H1 (cell line): Measurements from ENCODE around the gene KRT17. TPM values are rescaled to one million over a fixed set of nuclear protein-coding genes. Genes with fewer than 3 reads are reported as not detected.
A peak's percentile ranks its signal among the peaks of the same experiment; 100 is the strongest.

Experiments used
- CTCF ChIA-PET: fragments of 300-600 bp; sonication (Branson Sonifier 250); formaldehyde crosslinking; loops from one replicate; lab custom pipeline; 2021; ENCODE audit not compliant: partially characterized antibody; lab: Charles Lee
- POLR2A ChIA-PET: fragments of 300-600 bp; sonication (Branson Sonifier 250); formaldehyde crosslinking; loops from one replicate; lab custom pipeline; 2021; ENCODE audit warnings: inconsistent platforms; ENCODE audit not compliant: partially characterized antibody; lab: Charles Lee
- DNase-seq, 2 experiments: peaks; one replicate each; pipeline versions ENCODE4 v3.0.0 to v3.0.0-alpha.2; 2010 to 2022; ENCODE audit warnings: low spot score in 2 of 2, low read depth in 1 of 2, mixed read lengths in 1 of 2
- FAIRE-seq: peaks from 2 replicates; lab custom pipeline; 2011; peaks lifted over from hg19 to GRCh38; lab: Jason Lieb, UNC
- H2AFZ ChIP-seq: 2 replicates; pipeline ENCODE4 v1.8.1; 2012; ENCODE audit warnings: low read length, inconsistent platforms
- H2AK5ac ChIP-seq: 2 replicates; pipeline ENCODE4 v1.6.1; 2013; ENCODE audit warnings: low read depth, low read length
- H2BK120ac ChIP-seq: replicated peaks from 2 replicates; pipeline ENCODE3; 2013; ENCODE audit warnings: low read depth, low read length, inconsistent platforms
- H2BK12ac ChIP-seq: 2 replicates; pipeline ENCODE4 v1.6.1; 2013; ENCODE audit warnings: low read depth, low read length
- H2BK15ac ChIP-seq: 2 replicates; pipeline ENCODE4 v1.6.1; 2013; ENCODE audit warnings: low read length
- H2BK20ac ChIP-seq: 2 replicates; pipeline ENCODE4 v1.6.1; 2013; ENCODE audit warnings: low read length
- H2BK5ac ChIP-seq: 2 replicates; pipeline ENCODE4 v1.6.1; 2013; ENCODE audit warnings: low read depth, low read length
- H3K14ac ChIP-seq: 2 replicates; pipeline ENCODE4 v1.6.1; 2013; ENCODE audit warnings: inconsistent platforms; ENCODE audit not compliant: insufficient read length
- H3K18ac ChIP-seq: 2 replicates; pipeline ENCODE4 v1.6.1; 2013; ENCODE audit warnings: low read length; ENCODE audit errors: extremely low read depth
- H3K23ac ChIP-seq: 2 replicates; pipeline ENCODE4 v1.6.1; 2013; ENCODE audit warnings: inconsistent platforms; ENCODE audit not compliant: insufficient read length
- H3K23me2 ChIP-seq: 2 replicates; pipeline ENCODE4 v1.6.1; 2013; ENCODE audit warnings: low read depth, low read length
- H3K27ac ChIP-seq: 2 replicates; pipeline ENCODE4 v1.6.1; 2011; ENCODE audit warnings: low read depth, low read length, inconsistent platforms
- H3K27me3 ChIP-seq, 4 experiments: replicated peaks in 1 of 4; 1 replicate in 1 of 4; 2 replicates in 3 of 4; pipeline versions ENCODE4 v1.6.1 to v1.8.1; 2011 to 2013; ENCODE audit warnings: low read length in 3 of 4, mild to moderate bottlenecking in 3 of 4, inconsistent platforms in 2 of 4, mixed read lengths in 2 of 4, moderate library complexity in 1 of 4; ENCODE audit not compliant: control insufficient read depth in 3 of 4, insufficient read depth in 3 of 4; ENCODE audit errors: extremely low read depth in 1 of 4
- H3K36me3 ChIP-seq, 4 experiments: 2 replicates each; pipeline versions ENCODE4 v1.6.1 to v1.8.1; 2011 to 2013; ENCODE audit warnings: mild to moderate bottlenecking in 4 of 4, low read length in 3 of 4, moderate library complexity in 2 of 4, control low read depth in 1 of 4, inconsistent platforms in 1 of 4; ENCODE audit not compliant: insufficient read depth in 4 of 4, control insufficient read depth in 2 of 4
- H3K4ac ChIP-seq: replicated peaks from 2 replicates; pipeline ENCODE3; 2013; ENCODE audit warnings: low read length, low read depth, mixed read lengths, inconsistent platforms; ENCODE audit not compliant: insufficient read length
- H3K4me1 ChIP-seq, 4 experiments: replicated peaks in 1 of 4; 1 replicate in 1 of 4; 2 replicates in 3 of 4; pipeline versions ENCODE4 v1.6.1 to v1.8.1; 2011 to 2013; ENCODE audit warnings: low read length in 3 of 4, inconsistent platforms in 2 of 4, mixed read lengths in 1 of 4; ENCODE audit not compliant: insufficient read depth in 4 of 4, control insufficient read depth in 3 of 4
- H3K4me2 ChIP-seq, 2 experiments: 2 replicates each; pipeline versions ENCODE4 v1.6.1 to v1.8.1; 2011 to 2013; ENCODE audit warnings: low read depth in 2 of 2, low read length in 2 of 2, control low read depth in 1 of 2, inconsistent platforms in 1 of 2, mild to moderate bottlenecking in 1 of 2; ENCODE audit not compliant: insufficient read depth in 1 of 2
- H3K4me3 ChIP-seq, 4 experiments: fragments of 200-600, 300-600 bp in 1 of 4; sonication (generic), shearing (Covaris generic), sonication (Bioruptor Twin) in 1 of 4; 2 replicates each; pipeline versions ENCODE4 v1.5.1 to v1.8.1; 2011 to 2016; ENCODE audit warnings: low read length in 4 of 4, low read depth in 3 of 4, control low read depth in 2 of 4, inconsistent platforms in 2 of 4, mild to moderate bottlenecking in 2 of 4, mixed read lengths in 1 of 4, moderate library complexity in 1 of 4; ENCODE audit not compliant: insufficient read depth in 2 of 4; ENCODE audit errors: extremely low read depth in 1 of 4
- H3K56ac ChIP-seq: replicated peaks from 2 replicates; pipeline ENCODE3; 2013; ENCODE audit warnings: low read depth, mild to moderate bottlenecking, mixed read lengths, low read length, inconsistent platforms; ENCODE audit not compliant: insufficient read length
- H3K79me1 ChIP-seq: 2 replicates; pipeline ENCODE4 v1.6.1; 2013; ENCODE audit warnings: low read depth, low read length, control low read depth
- H3K79me2 ChIP-seq, 2 experiments: 2 replicates each; pipeline versions ENCODE4 v1.6.1 to v1.8.1; 2012 to 2013; ENCODE audit warnings: low read length in 2 of 2, mild to moderate bottlenecking in 2 of 2, inconsistent platforms in 1 of 2; ENCODE audit not compliant: insufficient read depth in 2 of 2, control insufficient read depth in 1 of 2
- H3K9ac ChIP-seq, 4 experiments: replicated peaks in 1 of 4; 1 replicate in 1 of 4; 2 replicates in 3 of 4; pipeline versions ENCODE4 v1.6.1 to v1.8.1; 2011 to 2013; ENCODE audit warnings: low read depth in 3 of 4, low read length in 3 of 4, control low read depth in 2 of 4, mild to moderate bottlenecking in 2 of 4, moderate library complexity in 2 of 4, inconsistent platforms in 1 of 4; ENCODE audit errors: extremely low read depth in 1 of 4
- H3K9me3 ChIP-seq, 2 experiments: 2 replicates each; pipeline versions ENCODE4 v1.6.1 to v1.8.1; 2012 to 2013; ENCODE audit warnings: mild to moderate bottlenecking in 2 of 2, moderate library complexity in 2 of 2, control low read depth in 1 of 2, inconsistent platforms in 1 of 2, low read depth in 1 of 2, low read length in 1 of 2, mixed read lengths in 1 of 2; ENCODE audit not compliant: insufficient read depth in 2 of 2
- H4K20me1 ChIP-seq, 2 experiments: replicated peaks in 1 of 2; 2 replicates each; pipeline versions ENCODE3 to v1.8.1; 2011 to 2013; ENCODE audit warnings: inconsistent platforms in 2 of 2, low read length in 2 of 2, mild to moderate bottlenecking in 1 of 2; ENCODE audit not compliant: insufficient read depth in 2 of 2, control insufficient read depth in 1 of 2
- H4K5ac ChIP-seq: 2 replicates; pipeline ENCODE4 v1.6.1; 2013; ENCODE audit warnings: low read length, low read depth, mixed read lengths, inconsistent platforms; ENCODE audit not compliant: insufficient read length
- H4K8ac ChIP-seq: 2 replicates; pipeline ENCODE4 v1.8.0; 2013; ENCODE audit warnings: mild to moderate bottlenecking, moderate library complexity, low read length, inconsistent platforms; ENCODE audit not compliant: insufficient read depth; ENCODE audit errors: extremely low read depth
- H4K91ac ChIP-seq: replicated peaks from 2 replicates; pipeline ENCODE3; 2013; ENCODE audit warnings: low read length, mixed read lengths, inconsistent platforms; ENCODE audit not compliant: insufficient read length
- HDAC2 ChIP-seq, 2 experiments: fragments of 300-600 bp in 1 of 2; sonication (generic) in 1 of 2; IDR thresholded peaks; 2 replicates each; pipeline ENCODE4 v1.6.1; 2011 to 2012; ENCODE audit warnings: low read depth in 2 of 2, low read length in 2 of 2, mild to moderate bottlenecking in 2 of 2, moderate library complexity in 2 of 2, borderline replicate concordance in 1 of 2, inconsistent platforms in 1 of 2
- JUND ChIP-seq: IDR thresholded peaks from 2 replicates; pipeline ENCODE4 v1.6.1; 2011; ENCODE audit warnings: mild to moderate bottlenecking, improper control_type of control experiment, low read length
- PHF8 ChIP-seq: fragments of 200-600 bp; sonication (generic); conservative IDR thresholded peaks from 2 replicates; pipeline ENCODE4 v1.7.1; 2012; ENCODE audit warnings: low read depth, mild to moderate bottlenecking, inconsistent platforms, low read length, moderate library complexity
- WGBS, 2 experiments: shearing (Covaris generic) in 1 of 2; methylation state at CpG; one replicate each; pipeline versions ENCODE4 v1.1.6 to v1.1.7; 2013 to 2015; ENCODE audit warnings: low lambda C conversion rate in 2 of 2, mixed read lengths in 2 of 2, inconsistent platforms in 1 of 2, low coverage in 1 of 2, missing lambda C conversion rate in 1 of 2; ENCODE audit not compliant: insufficient replicate concordance in 2 of 2, insufficient coverage in 1 of 2, insufficient read length in 1 of 2; ENCODE audit errors: extremely low coverage in 1 of 2, missing lambda C conversion rate in 1 of 2; 5-methylcytosine and 5-hydroxymethylcytosine counted together
- polyA plus RNA-seq, 7 experiments: library from polyadenylated mRNA; depleted of rRNA in 3 of 7; stranded (reverse) in 5 of 7; unstranded in 2 of 7; fragments of >200 nt in 5 of 7; fragments of 200-250 nt in 2 of 7; gene quantifications; 1 replicate in 5 of 7; 2 replicates in 1 of 7; 4 replicates in 1 of 7; pipeline versions ENCODE4 v1.2.1 to v1.2.3, GENCODE V29; 2011 to 2013; ENCODE audit warnings: missing spikeins in 2 of 7, mixed read lengths in 2 of 7
- total RNA-seq: library from RNA; stranded (reverse); fragmentation: NEBNext Ultra II Directional; extraction: Animal tissue kit (Norgen Biotek cat#: 25700); gene quantifications from 2 replicates; pipeline ENCODE4 v1.2.1, GENCODE V29; 2021

Gene KRT17
- total and polyA plus RNA-seq, 2 of the 8 experiments (the other 6 are each of a cell fraction or from before 2014, with no cell fraction given): 0.50 to 0.95 TPM

DNA sequence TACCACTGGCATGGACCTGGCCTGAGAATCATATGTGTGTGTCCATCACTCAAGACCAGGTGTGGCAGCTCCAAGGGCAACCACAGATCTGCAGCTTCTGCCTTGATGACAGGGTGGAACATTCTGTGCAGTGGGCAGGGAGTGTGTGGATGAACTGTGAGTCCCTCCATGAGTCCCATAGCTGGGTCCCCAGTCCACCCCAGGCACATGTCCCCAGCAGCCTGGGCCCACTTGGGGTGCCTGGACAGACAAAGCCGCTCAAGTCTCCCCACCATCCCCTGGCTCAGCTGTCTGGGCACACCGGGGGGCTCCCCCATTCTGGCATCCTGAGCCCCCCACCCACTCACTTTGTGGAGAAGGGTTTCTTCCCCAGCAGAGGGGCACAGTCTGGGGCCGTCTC lies 7.2 kb downstream of the KRT17 start:
- DNase-seq: no peak
- TF ChIP-seq HDAC2 (IDR thresholded peaks at IDR 0.05; ENCODE audit: borderline replicate concordance in 1 of 2, low read depth in 2 of 2, low read length in 2 of 2) (no peak), JUND (no peak), PHF8 (no peak)

More for the DNA sequence above, 7.2 kb downstream of the KRT17 start:
- ChIA-PET CTCF (interaction anchor here (0.6 to 14.5 kb wide), 6 partner anchors 13 to 56 kb away, joined by 3 to 103 read pairs (median 4); no protein-coding TSS in a partner anchor), POLR2A (no interaction called here)
- Histone ChIP-seq H3K9me3 (no peaks in the 10 kb centered on the region), H3K23ac (no peak overlapping the region), H2BK15ac (0 out of 2 replicates have a peak overlapping the region, but pooled peaks have one; percentile 72), H2AFZ (no peak overlapping the region), H2BK12ac (peak overlapping the region; percentile 84; the same call in 1 of the 2 replicates), H3K79me1 (no peaks in the 10 kb centered on the region), H3K79me2 (no peaks in the 10 kb centered on the region), H4K20me1 (no peaks in the 10 kb centered on the region), H2BK120ac (no peak overlapping the region), H3K27ac (no peak overlapping the region), H3K4me2 (no peak overlapping the region), H2BK20ac (no peak overlapping the region), H3K4ac (no peak overlapping the region), H3K27me3 (no peaks in the 10 kb centered on the region), H2AK5ac (no peak overlapping the region), H3K18ac (no peak overlapping the region), H2BK5ac (peak overlapping the region; percentile 63; the same call in 1 of the 2 replicates), H3K4me3 (no peak overlapping the region), H3K9ac (no peak overlapping the region), H4K91ac (no peak overlapping the region), H3K36me3 (no peaks in the 10 kb centered on the region), H4K8ac (no peak overlapping the region; the same call in 1 of the 2 replicates), H3K56ac (no peak overlapping the region), H3K23me2 (no peaks in the 10 kb centered on the region), H4K5ac (no peak overlapping the region), H3K4me1 (peaks cover 0 to 4% (median 2%) of the 10 kb centered on the region in 4 experiments; a peak in 3 of 7 replicates), H3K14ac (no peak overlapping the region)
- no peak for FAIRE-seq
- 82% methylated on average over 3 of the region's 3 CpGs; no CpG with 5 or more reads in 1 of the 2 experiments for WGBS, 2 experiments
